H9 (cell line): ENCODE data around the gene CEBPE. TPM values are rescaled to one million over a fixed set of nuclear protein-coding genes. Genes with fewer than 3 reads are reported as not detected.

Source experiments
- DNase-seq: peaks from one replicate; pipeline ENCODE4 v3.0.0-alpha.2; 2017
- H2AFZ ChIP-seq: one replicate; pipeline ENCODE4 v1.6.1; 2013; ENCODE audit warnings: mild to moderate bottlenecking, low read length, control low read depth, moderate library complexity
- H2AK5ac ChIP-seq: 2 replicates; pipeline ENCODE4 v1.6.1; 2013; ENCODE audit warnings: low read length, control low read depth, mixed read lengths; ENCODE audit not compliant: insufficient read length
- H2BK120ac ChIP-seq: one replicate; pipeline ENCODE4 v1.6.1; 2013; ENCODE audit warnings: low read depth, mild to moderate bottlenecking, low read length, control low read depth, inconsistent platforms; ENCODE audit not compliant: poor library complexity, severe bottlenecking
- H2BK12ac ChIP-seq: 2 replicates; pipeline ENCODE4 v1.6.1; 2013; ENCODE audit warnings: low read length, control low read depth, mixed read lengths, low read depth; ENCODE audit not compliant: insufficient read length
- H2BK15ac ChIP-seq: 2 replicates; pipeline ENCODE4 v1.6.1; 2013; ENCODE audit warnings: low read depth, low read length, control low read depth
- H2BK20ac ChIP-seq: one replicate; pipeline ENCODE4 v1.6.1; 2013; ENCODE audit warnings: low read depth, mild to moderate bottlenecking, low read length, control low read depth, inconsistent platforms; ENCODE audit not compliant: poor library complexity, severe bottlenecking
- H2BK5ac ChIP-seq: 2 replicates; pipeline ENCODE4 v1.6.1; 2013; ENCODE audit warnings: low read length, control low read depth, mixed read lengths; ENCODE audit not compliant: insufficient read length
- H3K14ac ChIP-seq: 2 replicates; pipeline ENCODE4 v1.6.1; 2013; ENCODE audit warnings: low read length, control low read depth; ENCODE audit not compliant: insufficient read depth
- H3K18ac ChIP-seq: 2 replicates; pipeline ENCODE4 v1.6.1; 2013; ENCODE audit warnings: low read depth, mild to moderate bottlenecking, mixed read lengths, low read length, control low read depth; ENCODE audit not compliant: insufficient read length
- H3K23ac ChIP-seq: 2 replicates; pipeline ENCODE4 v1.6.1; 2013; ENCODE audit warnings: low read length, control low read depth, mixed read lengths, low read depth; ENCODE audit not compliant: insufficient read length
- H3K23me2 ChIP-seq: 2 replicates; pipeline ENCODE4 v1.6.1; 2013; ENCODE audit warnings: low read depth, mild to moderate bottlenecking, mixed read lengths, low read length, control low read depth; ENCODE audit not compliant: insufficient read length, poor library complexity, severe bottlenecking
- H3K27ac ChIP-seq: 2 replicates; pipeline ENCODE4 v1.5.1; 2013; ENCODE audit warnings: low read length, control low read depth, mixed read lengths, low read depth; ENCODE audit not compliant: insufficient read length
- H3K27me3 ChIP-seq: 2 replicates; pipeline ENCODE4 v1.6.1; 2013; ENCODE audit warnings: low read length, control low read depth, inconsistent platforms; ENCODE audit not compliant: insufficient read depth
- H3K4ac ChIP-seq: 2 replicates; pipeline ENCODE4 v1.6.1; 2013; ENCODE audit warnings: low read depth, mild to moderate bottlenecking, control low read depth, inconsistent platforms, low read length, moderate library complexity
- H3K4me1 ChIP-seq: 2 replicates; pipeline ENCODE4 v1.6.1; 2013; ENCODE audit warnings: low read length, control low read depth, inconsistent platforms; ENCODE audit not compliant: insufficient read depth
- H3K4me2 ChIP-seq: 2 replicates; pipeline ENCODE4 v1.6.1; 2013; ENCODE audit warnings: low read length, control low read depth, mixed read lengths; ENCODE audit not compliant: insufficient read length, insufficient read depth
- H3K56ac ChIP-seq: 2 replicates; pipeline ENCODE4 v1.6.1; 2013; ENCODE audit warnings: low read depth, mild to moderate bottlenecking, mixed read lengths, low read length, control low read depth; ENCODE audit not compliant: insufficient read length
- H3K79me1 ChIP-seq: 2 replicates; pipeline ENCODE4 v1.6.1; 2013; ENCODE audit warnings: low read depth, mild to moderate bottlenecking, moderate library complexity, low read length, control low read depth, inconsistent platforms; ENCODE audit not compliant: insufficient read depth, poor library complexity, severe bottlenecking
- H3K79me2 ChIP-seq: 2 replicates; pipeline ENCODE4 v1.6.1; 2013; ENCODE audit warnings: low read length, control low read depth, inconsistent platforms; ENCODE audit not compliant: insufficient read depth
- H3K9ac ChIP-seq: 2 replicates; pipeline ENCODE4 v1.6.1; 2013; ENCODE audit warnings: low read length, control low read depth, mixed read lengths; ENCODE audit not compliant: insufficient read length; ENCODE audit errors: extremely low read depth
- H3K9me3 ChIP-seq: one replicate; pipeline ENCODE4 v1.6.1; 2013; ENCODE audit warnings: low read depth, low read length, inconsistent platforms; ENCODE audit not compliant: control insufficient read depth
- H3T11ph ChIP-seq: one replicate; pipeline ENCODE4 v1.6.1; 2013; ENCODE audit warnings: mild to moderate bottlenecking, low read length, control low read depth, inconsistent platforms
- H4K20me1 ChIP-seq: one replicate; pipeline ENCODE4 v1.6.1; 2013; ENCODE audit not compliant: control insufficient read depth, insufficient read length, insufficient read depth
- H4K5ac ChIP-seq: 2 replicates; pipeline ENCODE4 v1.6.1; 2013; ENCODE audit warnings: low read depth, mild to moderate bottlenecking, mixed read lengths, low read length, control low read depth; ENCODE audit not compliant: insufficient read length
- H4K8ac ChIP-seq: replicated peaks from 2 replicates; pipeline ENCODE4 v1.6.1; 2013; ENCODE audit warnings: low read length, control low read depth, mixed read lengths, low read depth; ENCODE audit not compliant: insufficient read length
- H4K91ac ChIP-seq: 2 replicates; pipeline ENCODE4 v1.6.1; 2013; ENCODE audit warnings: low read depth, mild to moderate bottlenecking, moderate library complexity, mixed read lengths, low read length, control low read depth; ENCODE audit not compliant: insufficient read length
- H3K27ac Mint-ChIP-seq, 3 experiments: 2 replicates in 2 of 3; 3 replicates in 1 of 3; pipeline ENCODE4 v1.8.0; 2020 to 2021; ENCODE audit warnings: mixed read lengths in 3 of 3, mild to moderate bottlenecking in 1 of 3, moderate library complexity in 1 of 3
- H3K27me3 Mint-ChIP-seq: 2 replicates; pipeline ENCODE4 v1.8.0; 2021; ENCODE audit warnings: low read depth, mild to moderate bottlenecking, moderate library complexity, mixed read lengths
- H3K36me3 Mint-ChIP-seq, 3 experiments: 2 replicates in 2 of 3; 3 replicates in 1 of 3; pipeline ENCODE4 v1.8.0; 2020 to 2021; ENCODE audit warnings: low read depth in 3 of 3, mixed read lengths in 3 of 3; ENCODE audit not compliant: insufficient read depth in 1 of 3
- H3K4me1 Mint-ChIP-seq, 2 experiments: 2 replicates each; pipeline ENCODE4 v1.8.0; 2020; ENCODE audit warnings: mixed read lengths in 2 of 2
- H3K4me3 Mint-ChIP-seq, 2 experiments: 2 replicates in 1 of 2; 3 replicates in 1 of 2; pipeline ENCODE4 v1.8.0; 2020 to 2021; ENCODE audit warnings: mild to moderate bottlenecking in 2 of 2, mixed read lengths in 2 of 2, moderate library complexity in 1 of 2
- H3K9me3 Mint-ChIP-seq, 2 experiments: 2 replicates in 1 of 2; 3 replicates in 1 of 2; pipeline ENCODE4 v1.8.0; 2020; ENCODE audit warnings: mild to moderate bottlenecking in 2 of 2, mixed read lengths in 2 of 2, moderate library complexity in 1 of 2
- WGBS: extraction: QIAGEN DNeasy Blood & Tissue Kit; methylation state at CpG from one replicate; pipeline ENCODE4 v1.1.7; 2013; ENCODE audit warnings: missing lambda C conversion rate, low lambda C conversion rate, mixed read lengths; ENCODE audit not compliant: insufficient read length; ENCODE audit errors: extremely low coverage; 5-methylcytosine and 5-hydroxymethylcytosine counted together
- total RNA-seq: library from RNA; stranded (reverse); gene quantifications from 2 replicates; pipeline ENCODE4 v1.2.1, GENCODE V29; 2021
- TF ChIP-seq, protein P1 (sequence below): fragments of 200-600 bp; sonication (generic); conservative IDR thresholded peaks from 3 replicates; pipeline ENCODE4 v1.8.0; 2021; ENCODE audit warnings: antibody characterized with exemption, mild to moderate bottlenecking

The CEBPE gene
- total RNA-seq, 1 experiment from 2014 or later: not detected

DNA sequence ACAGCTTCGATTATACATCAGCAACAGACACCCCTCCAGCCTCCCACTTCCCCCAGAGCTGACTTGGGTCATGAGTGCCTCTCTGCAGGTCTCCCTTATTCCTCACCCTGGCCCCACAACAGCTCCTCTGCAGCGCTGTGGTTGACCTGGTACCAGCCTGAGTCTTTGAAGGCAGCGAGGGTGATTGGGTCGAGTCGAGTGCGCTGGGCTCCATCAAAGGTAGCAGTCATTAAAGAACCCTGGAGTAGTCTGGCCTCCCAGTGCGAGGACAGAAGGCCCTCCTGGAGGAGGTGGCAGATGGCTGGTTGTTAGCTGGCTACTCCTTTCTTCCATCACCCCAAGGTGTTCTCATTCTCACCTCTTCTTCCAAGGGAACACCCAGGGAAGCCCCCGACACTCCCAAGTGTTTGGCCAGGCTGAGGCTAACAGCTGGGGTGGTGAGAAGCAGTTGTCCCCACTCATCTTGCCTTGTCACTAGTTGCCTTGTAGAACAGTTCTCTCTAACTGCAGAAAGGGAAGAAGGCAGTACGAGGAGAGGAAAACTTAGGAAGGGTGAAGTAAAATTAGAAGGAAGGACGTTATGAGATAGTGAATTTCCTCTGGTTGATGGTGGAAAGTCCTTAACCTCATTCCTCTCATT lies 16.9 kb downstream of the CEBPE start:
- no peak overlapping the region for H2BK120ac ChIP-seq
- H2BK15ac ChIP-seq: no peak overlapping the region
- TF ChIP-seq, protein P1, sequence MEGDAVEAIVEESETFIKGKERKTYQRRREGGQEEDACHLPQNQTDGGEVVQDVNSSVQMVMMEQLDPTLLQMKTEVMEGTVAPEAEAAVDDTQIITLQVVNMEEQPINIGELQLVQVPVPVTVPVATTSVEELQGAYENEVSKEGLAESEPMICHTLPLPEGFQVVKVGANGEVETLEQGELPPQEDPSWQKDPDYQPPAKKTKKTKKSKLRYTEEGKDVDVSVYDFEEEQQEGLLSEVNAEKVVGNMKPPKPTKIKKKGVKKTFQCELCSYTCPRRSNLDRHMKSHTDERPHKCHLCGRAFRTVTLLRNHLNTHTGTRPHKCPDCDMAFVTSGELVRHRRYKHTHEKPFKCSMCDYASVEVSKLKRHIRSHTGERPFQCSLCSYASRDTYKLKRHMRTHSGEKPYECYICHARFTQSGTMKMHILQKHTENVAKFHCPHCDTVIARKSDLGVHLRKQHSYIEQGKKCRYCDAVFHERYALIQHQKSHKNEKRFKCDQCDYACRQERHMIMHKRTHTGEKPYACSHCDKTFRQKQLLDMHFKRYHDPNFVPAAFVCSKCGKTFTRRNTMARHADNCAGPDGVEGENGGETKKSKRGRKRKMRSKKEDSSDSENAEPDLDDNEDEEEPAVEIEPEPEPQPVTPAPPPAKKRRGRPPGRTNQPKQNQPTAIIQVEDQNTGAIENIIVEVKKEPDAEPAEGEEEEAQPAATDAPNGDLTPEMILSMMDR: no peak
- no peaks in the 10 kb centered on the region for H3K9me3 Mint-ChIP-seq
- no peaks in the 10 kb centered on the region for H4K20me1 ChIP-seq
- H2BK20ac ChIP-seq: no peak overlapping the region
- H3K18ac ChIP-seq: no peak overlapping the region
- H3K4me1 ChIP-seq: no peaks in the 10 kb centered on the region; the same call in 1 of the 2 replicates
- H3K23me2 ChIP-seq: no peaks in the 10 kb centered on the region
- H4K8ac ChIP-seq: no peak overlapping the region
- no peak overlapping the region for H2AFZ ChIP-seq
- no CpG with 5 or more reads among the region's 10 CpGs for WGBS
- H3K23ac ChIP-seq: no peak overlapping the region
- H3T11ph ChIP-seq: no peak overlapping the region
- peaks cover 10 to 21% (median 19%) of the 10 kb centered on the region in 3 experiments for H3K36me3 Mint-ChIP-seq
- H3K79me1 ChIP-seq: no peaks in the 10 kb centered on the region
- H3K9ac ChIP-seq: no peak overlapping the region
- no peaks in the 10 kb centered on the region for H3K9me3 ChIP-seq
- H3K27me3 ChIP-seq: no peaks in the 10 kb centered on the region
- H3K4me3 Mint-ChIP-seq: no peak overlapping the region
- no peak overlapping the region for H3K4ac ChIP-seq
- H3K27ac Mint-ChIP-seq: no peak overlapping the region
- H2BK5ac ChIP-seq: no peak overlapping the region
- H3K4me1 Mint-ChIP-seq: peaks cover 51 to 60% of the 10 kb centered on the region in 2 experiments
- H3K56ac ChIP-seq: no peak overlapping the region
- no peak overlapping the region for H3K4me2 ChIP-seq
- no peak overlapping the region; the same call in 1 of the 2 replicates for H3K14ac ChIP-seq
- H3K79me2 ChIP-seq: peaks cover 4% of the 10 kb centered on the region; the same call in 1 of the 2 replicates
- H3K27ac ChIP-seq: no peak overlapping the region
- DNase-seq: no peak
- peaks cover 27% of the 10 kb centered on the region for H3K27me3 Mint-ChIP-seq
- no peak overlapping the region for H4K91ac ChIP-seq
- H2BK12ac ChIP-seq: no peak overlapping the region
- H2AK5ac ChIP-seq: no peak overlapping the region
- no peak overlapping the region for H4K5ac ChIP-seq
